ENCODE data around the gene ZFAND4.

DNA sequence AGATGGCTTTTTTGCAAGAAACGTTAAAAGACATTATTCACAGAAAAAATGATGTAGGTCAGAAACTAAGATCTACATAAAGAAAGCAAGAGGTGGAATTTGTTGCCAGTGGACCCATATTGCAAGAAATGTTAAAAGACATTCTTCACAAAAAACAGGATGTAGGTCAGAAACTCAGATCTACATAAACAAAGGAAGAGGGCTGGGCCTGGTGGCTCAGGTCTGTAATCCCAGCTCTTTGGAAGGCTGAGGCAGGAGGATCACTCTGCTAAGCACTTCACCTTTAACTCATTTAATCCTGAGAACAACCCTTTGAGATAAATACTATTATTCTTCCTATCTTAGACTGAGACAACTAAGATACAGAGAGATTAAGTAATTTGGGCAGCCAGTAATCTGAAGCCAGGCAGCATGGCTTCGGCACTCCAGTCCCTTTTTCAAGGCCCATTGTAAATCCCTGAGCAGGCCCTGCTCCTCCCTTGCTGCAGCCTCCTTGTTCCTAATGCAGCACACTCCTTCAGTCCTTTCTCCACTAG is 11.6 kb downstream of the ZFAND4 start:
- TF ChIP-seq POLR2AphosphoS5 (IDR thresholded peaks at IDR 0.05) (no peak), EP300 (IDR thresholded peaks at IDR 0.05) (no peak), POLR2A (IDR thresholded peaks at IDR 0.05) (no peak)
- TF ChIP-seq, protein P1, sequence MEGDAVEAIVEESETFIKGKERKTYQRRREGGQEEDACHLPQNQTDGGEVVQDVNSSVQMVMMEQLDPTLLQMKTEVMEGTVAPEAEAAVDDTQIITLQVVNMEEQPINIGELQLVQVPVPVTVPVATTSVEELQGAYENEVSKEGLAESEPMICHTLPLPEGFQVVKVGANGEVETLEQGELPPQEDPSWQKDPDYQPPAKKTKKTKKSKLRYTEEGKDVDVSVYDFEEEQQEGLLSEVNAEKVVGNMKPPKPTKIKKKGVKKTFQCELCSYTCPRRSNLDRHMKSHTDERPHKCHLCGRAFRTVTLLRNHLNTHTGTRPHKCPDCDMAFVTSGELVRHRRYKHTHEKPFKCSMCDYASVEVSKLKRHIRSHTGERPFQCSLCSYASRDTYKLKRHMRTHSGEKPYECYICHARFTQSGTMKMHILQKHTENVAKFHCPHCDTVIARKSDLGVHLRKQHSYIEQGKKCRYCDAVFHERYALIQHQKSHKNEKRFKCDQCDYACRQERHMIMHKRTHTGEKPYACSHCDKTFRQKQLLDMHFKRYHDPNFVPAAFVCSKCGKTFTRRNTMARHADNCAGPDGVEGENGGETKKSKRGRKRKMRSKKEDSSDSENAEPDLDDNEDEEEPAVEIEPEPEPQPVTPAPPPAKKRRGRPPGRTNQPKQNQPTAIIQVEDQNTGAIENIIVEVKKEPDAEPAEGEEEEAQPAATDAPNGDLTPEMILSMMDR (IDR thresholded peaks at IDR 0.05) = no peak

Measured in suprapubic skin (tissue), 4 donors.